GM18511 (cell line): ENCODE results near the gene CCNJ.
"Not testable (repeated sequence)": the region's sequence is repeated elsewhere in the genome, so short reads cannot be mapped to it uniquely, and the experiment has no call there.

Experiments
- ATAC-seq: cut with Tn5 transposase; IDR thresholded peaks from one replicate; pipeline ENCODE4 v1.9.1; 2021; ENCODE audit warnings: mild to moderate bottlenecking, moderate library complexity; ENCODE audit not compliant: unreplicated experiment

The CCNJ gene

DNA sequence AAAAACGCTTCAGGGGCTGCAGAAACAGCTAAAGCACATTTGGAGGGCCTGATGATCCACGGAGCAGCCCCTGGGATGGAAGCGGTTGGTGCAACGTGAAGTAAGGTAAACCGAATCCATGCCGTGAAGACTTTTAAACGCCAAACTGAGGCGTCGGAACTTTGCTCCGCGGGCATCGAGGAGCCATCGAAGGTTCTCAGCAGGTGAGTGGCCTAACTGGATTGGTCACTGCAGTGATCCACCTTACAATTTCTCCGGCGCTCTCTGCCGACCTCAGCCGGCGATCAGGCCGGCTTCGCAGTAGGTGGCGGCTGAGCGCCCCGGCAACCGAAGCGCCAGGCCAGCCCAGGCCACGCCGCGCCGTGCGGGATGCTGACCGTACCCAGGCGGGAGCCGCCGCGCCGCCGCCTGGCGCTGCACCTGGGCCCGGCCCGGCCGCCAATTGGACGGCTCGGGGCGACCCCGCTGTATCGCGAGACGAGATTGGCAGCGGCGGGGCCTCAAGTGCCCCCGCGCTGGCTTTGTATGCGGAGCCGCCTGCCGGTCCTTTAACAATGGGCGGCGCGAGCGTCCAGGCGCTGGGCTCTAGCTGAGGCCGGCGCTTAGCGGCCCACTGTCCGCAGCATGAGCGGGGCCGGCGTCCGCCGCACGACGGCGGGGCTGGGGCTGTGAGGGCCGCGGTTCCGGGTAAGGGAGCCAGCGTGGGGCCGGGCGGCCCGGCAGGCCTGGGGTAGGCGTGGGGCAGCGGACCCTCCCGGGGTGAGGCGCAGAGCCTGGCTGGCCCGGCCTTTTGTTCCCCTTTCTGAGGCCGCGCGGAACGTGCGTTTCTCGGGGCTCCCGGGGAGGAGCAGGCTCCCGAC, at the start of gene CCNJ:
Gene CCNJ (plus strand): TSS at position 551 of the 860 bp plus-strand sequence. CDS start 811 bp downstream, outside the sequence.
- ATAC-seq, result peak; percentile 90

- ATAC-seq, result not testable (repeated sequence)
These were observed 49.0 kb upstream of the CCNJ start for GRCh38 chr10:95994376-95994775.

DNA sequence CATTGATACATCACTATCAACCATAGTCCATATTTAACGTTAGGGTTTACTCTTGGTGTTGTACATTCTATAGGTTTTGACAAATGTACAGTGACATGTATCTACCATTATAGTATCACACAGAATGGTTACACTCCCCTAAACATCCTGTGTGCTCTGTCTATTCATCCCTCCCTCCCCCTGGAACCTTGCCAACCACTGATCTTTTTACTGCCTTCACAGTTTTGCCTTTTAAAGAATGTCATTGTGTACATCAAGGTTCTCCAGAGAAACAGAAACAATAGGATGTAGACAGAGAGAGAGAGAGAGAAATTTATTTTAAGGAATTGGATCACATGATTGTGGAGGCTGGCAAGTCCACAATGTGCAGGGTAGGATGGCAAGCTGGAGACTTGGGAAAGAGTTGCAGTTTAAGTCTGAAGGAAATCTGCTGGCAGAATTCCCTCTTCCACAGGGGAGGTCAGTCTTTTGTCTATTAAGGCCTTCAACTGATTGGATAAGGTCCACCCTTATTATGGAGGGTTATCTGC, 45.1 kb upstream of the CCNJ start:
- no peak for ATAC-seq

DNA sequence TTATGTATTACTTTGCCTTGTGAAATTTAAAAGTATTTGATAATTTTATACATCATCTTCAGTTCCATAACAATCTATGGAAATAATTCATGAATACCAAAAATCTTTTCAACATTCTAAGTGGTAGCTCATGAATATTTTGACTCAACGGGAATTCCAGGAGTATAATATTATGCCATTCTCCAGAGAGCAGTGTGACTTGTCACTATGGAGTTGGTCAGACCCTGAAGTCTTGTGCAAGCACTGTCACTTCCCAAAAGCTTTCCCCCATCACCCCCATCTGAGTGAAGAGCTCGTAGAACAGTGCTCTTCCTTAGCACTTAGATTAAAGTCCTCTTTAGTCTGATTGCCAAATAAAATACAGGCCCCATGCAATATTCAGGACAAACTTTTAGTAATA, 29.4 kb upstream of the CCNJ start:
- ATAC-seq, result no peak

DNA sequence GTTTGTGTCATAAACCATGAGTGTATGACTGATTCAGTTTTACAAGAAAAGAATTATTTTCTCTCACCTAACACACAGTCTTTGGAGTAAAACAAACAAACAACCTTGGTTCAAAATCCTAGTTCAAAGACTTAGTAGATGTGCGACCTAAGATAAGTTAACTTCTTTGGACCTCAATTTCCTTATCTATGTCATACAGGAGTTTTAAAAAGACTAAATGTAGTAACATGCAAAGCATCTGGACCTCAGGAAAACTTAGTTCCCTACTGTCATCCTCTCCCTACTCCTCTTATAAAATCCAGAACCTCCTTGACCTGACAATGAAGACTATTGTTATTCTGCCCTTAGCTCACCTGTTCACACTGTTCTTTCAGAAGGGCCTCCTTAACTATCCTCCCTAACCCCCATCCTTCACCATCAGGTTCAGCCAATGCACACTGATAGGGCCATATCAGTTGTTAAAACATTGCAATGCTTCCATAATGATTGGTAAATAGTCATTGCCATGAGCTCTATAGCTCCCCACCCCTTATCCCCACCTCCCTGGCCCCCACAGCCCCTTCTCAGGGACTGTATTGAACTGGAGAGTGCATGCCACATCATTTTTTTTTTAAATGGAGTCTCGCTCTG, 28.8 kb upstream of the CCNJ start:
- ATAC-seq, result no peak

GRCh38 chr10:96017191-96017687, 26.1 kb upstream of the CCNJ start:
- no peak for ATAC-seq

DNA sequence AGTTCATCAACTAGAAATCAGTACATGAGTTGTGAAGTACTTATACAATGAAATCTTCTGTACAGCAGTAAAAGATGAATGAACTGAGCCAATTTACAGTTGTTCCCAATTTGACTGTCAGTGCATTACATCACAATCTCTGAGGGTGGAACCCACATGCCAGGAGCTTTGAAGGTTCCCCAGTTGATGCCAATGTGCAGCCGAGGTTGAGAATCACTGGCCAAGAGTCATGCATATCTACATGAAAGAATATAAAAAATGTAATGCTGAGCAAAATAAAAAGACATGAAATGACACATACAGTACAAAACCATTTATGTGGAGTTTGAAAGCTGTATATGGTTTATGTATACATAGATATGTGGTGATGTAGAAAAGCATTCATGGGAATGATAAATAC, 22.1 kb upstream of the CCNJ start:
- no peak for ATAC-seq

- ATAC-seq, result no peak
These were observed 20.6 kb upstream of the CCNJ start for GRCh38 chr10:96022739-96023138.

- no peak for ATAC-seq
These were observed 20.2 kb upstream of the CCNJ start for GRCh38 chr10:96023168-96023567.

- no peak for ATAC-seq
These were observed 17.8 kb upstream of the CCNJ start for GRCh38 chr10:96025566-96025965.

DNA sequence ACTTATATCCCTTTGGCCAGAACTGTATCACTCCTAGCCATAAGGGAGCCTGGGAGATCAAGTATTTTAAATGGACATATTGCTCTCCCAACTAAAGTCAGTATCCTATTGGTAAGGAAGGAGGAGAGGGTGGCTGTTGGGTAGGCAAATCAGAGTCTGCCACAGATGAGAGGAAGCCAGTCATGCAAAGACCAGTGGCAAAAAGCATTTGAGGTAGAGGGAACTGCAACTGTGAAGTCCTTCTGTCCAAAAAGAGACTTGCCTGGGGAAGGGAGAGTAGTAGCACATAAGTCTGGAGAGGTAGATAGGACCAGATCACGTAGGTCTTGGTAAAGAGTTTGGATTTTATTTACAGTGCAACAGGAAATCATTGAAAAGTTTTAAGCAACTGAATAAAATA, 8.8 kb upstream of the CCNJ start:
- no peak for ATAC-seq

DNA sequence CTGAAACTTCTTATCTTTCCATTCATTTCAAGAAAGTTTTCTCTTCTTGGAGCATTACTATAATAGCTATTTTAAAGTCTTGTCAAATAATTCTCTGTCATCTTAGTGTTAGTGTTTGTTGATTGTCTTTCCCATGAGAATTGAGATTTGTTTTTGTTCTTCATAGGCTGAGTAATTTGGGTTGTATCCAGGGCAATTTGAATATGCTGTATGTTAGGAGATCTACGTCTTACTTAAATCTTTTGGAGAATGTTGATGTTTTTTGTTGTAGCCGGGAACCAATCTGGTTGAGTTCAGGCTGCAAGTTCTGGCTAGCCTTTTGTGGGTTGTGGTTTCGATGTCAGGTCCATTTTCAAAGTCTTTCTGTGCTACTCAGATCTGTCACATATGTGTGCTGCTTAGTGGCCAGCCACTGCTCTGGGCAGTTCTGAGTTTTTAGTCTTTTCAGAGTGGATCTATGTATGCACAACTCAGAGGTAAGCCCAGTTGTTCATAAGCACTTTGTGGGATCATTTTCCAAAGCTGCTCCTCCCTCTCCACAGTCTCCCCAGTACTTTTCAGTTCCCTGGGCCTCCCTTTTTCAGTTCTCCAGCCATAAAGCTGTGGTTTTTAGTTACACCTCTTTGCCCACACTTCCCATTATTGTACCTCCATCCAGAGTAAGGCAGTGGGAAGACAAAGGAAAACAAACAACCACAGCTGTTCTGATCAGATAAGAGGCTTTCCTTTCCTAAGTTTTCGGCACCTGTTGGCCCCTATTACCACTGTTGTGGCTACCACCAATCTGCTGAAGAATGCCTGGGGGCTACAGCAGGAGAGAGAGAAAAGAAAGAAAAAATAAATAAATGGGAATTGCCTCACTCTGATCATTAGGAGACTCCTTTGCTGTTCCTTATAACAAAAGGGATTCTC, 4.7 kb upstream of the CCNJ start:
- no peak for ATAC-seq

GRCh38 chr10:96041146-96041545, 2.2 kb upstream of the CCNJ start:
- no peak for ATAC-seq

- ATAC-seq, result peak; percentile 43
These were observed 721 bp downstream of the CCNJ start for GRCh38 chr10:96043893-96044715.

- no peak for ATAC-seq
These were observed 1.4 kb downstream of the CCNJ start for GRCh38 chr10:96044736-96045135.

- no peak for ATAC-seq
These were observed 3.2 kb downstream of the CCNJ start for GRCh38 chr10:96046546-96046945.

DNA sequence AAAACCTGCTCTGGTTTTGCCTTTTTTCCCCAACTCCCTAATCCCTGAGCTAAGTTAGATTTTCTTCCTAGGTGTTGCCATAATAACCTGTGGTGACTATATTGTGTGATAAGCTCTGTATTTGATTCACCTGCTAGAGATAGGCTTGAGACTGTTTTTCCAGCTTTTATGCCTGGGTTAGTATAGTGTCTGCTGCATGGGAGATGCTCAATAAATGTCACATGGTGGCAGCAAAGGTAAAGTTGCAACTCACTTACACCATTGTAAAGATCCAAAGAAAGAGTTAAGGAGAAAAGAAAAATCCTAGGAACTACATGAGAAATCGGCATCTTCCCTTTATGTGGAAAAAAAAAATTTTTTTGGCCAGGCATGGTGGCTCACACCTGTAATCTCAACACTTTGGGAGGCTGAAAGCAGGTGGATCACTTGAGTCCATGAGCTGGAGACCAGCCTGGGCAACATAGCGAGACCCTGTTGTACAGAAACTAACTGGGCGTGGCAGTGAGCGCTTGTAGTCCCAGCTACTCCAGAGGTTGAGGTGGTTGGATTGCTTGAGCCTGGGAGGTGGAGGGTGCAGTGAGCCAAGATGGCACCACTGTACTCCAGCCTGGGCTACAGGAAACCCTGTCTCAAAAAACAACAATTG, 3.7 kb downstream of the CCNJ start:
- ATAC-seq, result no peak

GRCh38 chr10:96047925-96048324, 4.5 kb downstream of the CCNJ start:
- ATAC-seq, result not testable (repeated sequence)

- no peak for ATAC-seq
These were observed 6.0 kb downstream of the CCNJ start for GRCh38 chr10:96049340-96049739.

DNA sequence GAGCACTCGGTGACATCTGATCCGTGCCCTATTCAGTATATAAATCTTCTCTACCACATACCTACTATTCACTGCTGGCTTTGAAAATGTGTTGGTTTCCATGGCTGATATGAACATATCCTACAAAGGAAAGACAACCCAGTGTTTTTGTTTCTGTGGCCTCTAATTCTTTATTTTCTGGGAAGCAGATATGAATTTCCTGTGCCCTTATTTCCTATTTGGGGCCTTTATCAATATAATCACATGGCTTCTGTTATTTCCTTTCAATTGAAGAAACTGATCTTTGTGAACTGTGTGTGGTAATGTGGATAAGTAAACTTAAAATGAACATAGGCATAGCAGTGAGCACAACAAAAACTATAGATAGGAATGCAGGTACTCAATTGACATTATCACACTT, 10.6 kb downstream of the CCNJ start:
- no peak for ATAC-seq
